ENCODE measurements around the gene TFDP3.

The TFDP3 gene, protein sequence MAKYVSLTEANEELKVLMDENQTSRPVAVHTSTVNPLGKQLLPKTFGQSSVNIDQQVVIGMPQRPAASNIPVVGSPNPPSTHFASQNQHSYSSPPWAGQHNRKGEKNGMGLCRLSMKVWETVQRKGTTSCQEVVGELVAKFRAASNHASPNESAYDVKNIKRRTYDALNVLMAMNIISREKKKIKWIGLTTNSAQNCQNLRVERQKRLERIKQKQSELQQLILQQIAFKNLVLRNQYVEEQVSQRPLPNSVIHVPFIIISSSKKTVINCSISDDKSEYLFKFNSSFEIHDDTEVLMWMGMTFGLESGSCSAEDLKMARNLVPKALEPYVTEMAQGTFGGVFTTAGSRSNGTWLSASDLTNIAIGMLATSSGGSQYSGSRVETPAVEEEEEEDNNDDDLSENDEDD

DNA sequence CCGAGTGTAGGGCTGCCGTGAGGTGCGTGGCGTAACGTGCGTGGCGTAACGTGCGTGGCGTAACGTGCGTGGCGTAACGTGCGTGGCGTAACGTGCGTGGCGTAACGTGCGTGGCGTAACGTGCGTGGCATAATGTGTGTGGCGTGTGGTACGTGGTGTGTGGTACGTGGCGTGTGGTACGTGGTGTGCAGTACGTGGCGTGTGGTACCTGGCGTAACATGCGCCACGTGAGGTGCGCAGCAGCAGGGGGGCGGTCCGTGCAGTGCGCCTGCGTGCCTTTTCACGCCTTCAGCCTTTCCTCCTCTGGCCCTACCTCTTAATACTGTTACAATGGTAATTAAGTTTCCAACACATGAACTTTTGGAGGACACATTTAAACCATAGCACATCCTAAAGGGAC lies at the start of gene TFDP3:
TFDP3 (minus strand) TSS at position 26 of the 400 bp plus-strand sequence. CDS start 95 bp downstream, outside the sequence.
- ATAC-seq: no peak

GRCh38 chrX:133267621-133268020 lies 49.5 kb upstream of the TFDP3 start:
- ATAC-seq: no peak

DNA sequence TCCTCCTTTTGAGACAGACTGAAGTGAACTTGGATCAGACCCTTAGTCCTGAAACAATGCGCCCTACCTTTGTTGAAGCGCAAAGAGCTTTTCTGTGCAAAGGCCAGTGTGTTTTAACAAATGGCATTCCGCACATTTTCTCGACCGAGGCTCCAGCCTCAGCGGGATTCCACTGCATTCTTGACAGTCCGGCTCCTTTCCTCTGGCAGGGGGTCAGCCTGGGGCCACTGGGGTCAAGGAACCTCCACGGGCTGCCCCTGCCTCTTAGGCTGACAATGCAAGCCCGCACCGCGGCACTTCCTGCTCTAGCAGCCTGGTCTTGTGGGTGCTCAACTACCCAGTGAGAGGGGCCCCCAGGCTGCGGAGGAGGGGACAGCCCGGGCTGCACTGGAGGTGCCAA lies 47.2 kb upstream of the TFDP3 start:
- no peak for ATAC-seq

DNA sequence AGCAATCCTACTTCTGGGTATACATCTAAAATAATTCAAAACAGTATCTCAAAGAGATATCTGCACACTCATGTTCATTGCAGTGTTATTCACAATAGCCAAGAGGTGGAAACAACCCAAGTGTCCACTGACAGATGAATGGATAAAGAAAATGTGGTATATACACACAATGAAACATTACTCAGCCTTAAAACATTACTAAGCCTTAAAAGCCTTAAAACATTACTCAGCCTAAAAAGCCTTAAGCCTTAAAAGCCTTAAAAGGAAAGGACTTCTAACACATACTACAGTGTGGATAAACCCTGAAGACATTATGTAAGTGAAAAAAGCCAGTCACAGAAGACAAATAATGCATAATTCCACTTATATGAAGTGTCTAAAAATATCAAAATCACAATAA lies 40.3 kb upstream of the TFDP3 start:
- no peak for ATAC-seq

DNA sequence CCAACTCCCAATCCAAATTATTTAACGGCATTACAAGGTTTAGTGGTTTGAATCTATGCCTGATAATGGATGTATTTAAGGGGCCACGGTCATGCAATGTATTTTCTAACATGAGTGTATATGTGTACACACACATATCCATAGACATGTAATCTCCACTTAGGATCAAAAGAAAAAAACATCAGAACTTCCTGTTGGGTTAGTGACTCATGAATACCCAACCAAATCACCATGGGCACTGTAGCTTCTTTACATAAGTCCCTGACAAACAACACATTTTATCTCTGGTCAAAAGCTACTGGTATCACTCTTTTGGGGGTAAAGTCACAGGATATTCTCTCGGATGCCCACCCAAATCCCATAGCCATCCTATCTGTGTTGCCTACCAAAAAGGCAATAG lies 36.5 kb upstream of the TFDP3 start:
- no peak for ATAC-seq

GRCh38 chrX:133251204-133251603 lies 33.0 kb upstream of the TFDP3 start:
- no peak for ATAC-seq

GRCh38 chrX:133250184-133251100 lies 32.3 kb upstream of the TFDP3 start:
- ATAC-seq: no peak

- no peak for ATAC-seq
Observed at GRCh38 chrX:133249266-133250058, 31.3 kb upstream of the TFDP3 start.

DNA sequence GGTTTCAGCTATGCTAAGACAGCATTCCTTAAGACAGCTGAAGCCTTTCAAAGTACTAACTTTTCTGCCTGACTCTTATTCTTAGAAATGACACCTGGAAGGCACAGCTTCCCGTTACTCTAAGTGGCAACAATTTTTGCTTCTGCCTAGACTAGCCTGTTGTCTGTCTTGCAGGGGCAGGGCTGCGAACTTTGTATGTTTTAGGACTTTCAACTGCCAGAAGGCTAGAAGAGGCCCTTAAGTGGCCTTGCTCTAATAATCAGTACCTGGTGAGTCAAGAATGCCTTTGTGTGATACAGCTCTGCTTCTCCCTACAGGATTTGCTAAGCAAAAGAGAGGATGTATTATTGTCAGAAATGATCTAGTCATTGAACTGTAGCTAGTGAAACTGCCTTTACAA lies 30.0 kb upstream of the TFDP3 start:
- no peak for ATAC-seq

DNA sequence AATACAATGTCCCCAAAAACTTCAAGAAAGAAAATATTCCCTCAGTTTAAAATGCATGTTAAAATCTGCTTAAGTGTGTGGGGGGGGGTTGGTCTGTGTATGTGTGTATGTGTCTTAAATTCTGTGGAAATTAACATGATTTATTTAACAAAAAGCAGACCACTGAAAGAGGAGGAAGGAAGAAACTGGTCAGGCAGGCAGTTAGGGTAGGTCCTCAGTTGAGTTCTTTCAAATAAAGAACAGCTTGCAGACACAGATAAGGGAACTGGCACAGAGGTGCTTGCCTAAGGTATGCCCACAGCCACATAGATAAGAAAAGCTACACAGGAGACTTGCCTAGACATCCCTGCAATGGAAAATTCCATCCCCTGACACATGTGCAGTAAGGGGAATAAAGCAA lies 28.8 kb upstream of the TFDP3 start:
- no peak for ATAC-seq

GRCh38 chrX:133235830-133236229 lies 17.7 kb upstream of the TFDP3 start:
- ATAC-seq: no peak

- no peak for ATAC-seq
Observed at GRCh38 chrX:133232331-133232730, 14.2 kb upstream of the TFDP3 start.

DNA sequence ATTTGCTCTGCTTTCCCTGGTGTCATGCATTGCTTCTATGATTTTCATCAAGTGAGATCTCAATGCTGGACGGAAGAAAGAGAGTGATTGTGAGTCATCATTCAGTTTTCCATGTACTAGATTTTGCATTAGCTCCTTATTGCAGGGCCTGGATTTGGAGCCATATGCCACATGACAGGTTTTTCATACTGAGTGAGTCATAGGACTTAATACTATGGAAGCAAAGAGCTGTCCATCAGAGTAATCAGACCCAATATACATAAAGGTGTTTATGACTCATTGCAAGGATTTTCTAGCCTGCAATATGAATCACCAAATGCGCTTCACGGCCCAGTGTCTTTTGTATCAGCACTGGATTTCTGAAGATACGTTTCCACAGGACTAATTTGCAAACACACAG lies 11.2 kb upstream of the TFDP3 start:
- no peak for ATAC-seq

DNA sequence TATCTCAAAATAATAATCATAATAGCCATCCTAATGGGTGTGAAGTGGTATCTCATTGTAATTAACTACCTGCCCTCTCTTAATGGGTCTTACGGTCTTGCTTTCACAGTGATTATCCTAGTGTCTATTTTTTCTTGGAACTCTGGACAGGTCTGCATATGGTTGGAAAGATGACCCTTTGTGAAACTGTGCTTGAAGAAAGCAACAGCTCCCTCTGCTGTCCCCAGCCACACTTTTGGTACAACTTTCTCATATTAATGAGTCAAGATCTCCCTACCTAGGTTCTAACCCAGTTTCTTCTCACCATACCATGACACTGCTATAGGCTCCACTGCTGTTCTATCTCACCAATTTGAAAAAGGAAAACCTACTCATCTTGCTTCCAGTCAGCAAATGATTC lies 2.4 kb downstream of the TFDP3 start:
- ATAC-seq: no peak

GRCh38 chrX:133215017-133215416 lies 3.1 kb downstream of the TFDP3 start:
- ATAC-seq: no peak

DNA sequence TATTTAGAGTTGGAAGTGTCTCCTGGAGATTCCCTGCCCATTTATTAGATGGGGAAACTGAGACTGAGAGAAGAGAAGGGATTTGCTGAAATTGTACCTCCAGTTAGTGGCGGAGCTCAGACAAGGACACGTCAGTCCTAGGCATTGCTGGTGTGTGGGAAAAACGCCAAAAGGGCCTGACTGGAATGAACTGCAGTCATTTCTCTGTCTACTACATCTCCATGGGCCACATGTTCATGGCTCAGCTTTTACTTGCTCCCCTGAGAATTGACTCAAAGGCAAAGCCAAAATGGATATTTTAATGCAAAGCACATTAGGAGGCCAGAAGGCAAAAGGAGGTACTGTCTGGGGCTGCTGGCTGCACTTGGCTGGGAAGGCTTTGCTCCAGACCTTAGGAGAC lies 3.9 kb downstream of the TFDP3 start:
- ATAC-seq: no peak

DNA sequence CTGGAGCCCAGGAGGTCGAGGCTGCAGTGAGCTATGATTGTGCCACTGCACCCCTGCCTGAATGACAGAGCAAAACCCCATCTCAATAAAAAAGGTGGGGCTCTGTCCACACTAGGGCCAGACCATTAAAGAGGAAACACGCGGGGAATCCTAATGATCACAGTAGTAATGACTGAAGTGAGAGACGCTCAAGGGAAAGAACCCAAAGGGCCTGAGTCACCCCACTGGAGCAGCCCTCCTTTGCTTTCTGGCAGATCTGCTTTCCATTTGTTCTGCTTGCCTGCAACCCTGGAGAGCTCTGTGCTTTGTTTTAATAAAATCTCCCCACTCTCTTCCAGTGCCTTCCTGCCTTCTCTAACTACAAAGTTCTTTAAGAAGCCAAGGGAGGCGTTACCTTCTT lies 5.0 kb downstream of the TFDP3 start:
- ATAC-seq: no peak

DNA sequence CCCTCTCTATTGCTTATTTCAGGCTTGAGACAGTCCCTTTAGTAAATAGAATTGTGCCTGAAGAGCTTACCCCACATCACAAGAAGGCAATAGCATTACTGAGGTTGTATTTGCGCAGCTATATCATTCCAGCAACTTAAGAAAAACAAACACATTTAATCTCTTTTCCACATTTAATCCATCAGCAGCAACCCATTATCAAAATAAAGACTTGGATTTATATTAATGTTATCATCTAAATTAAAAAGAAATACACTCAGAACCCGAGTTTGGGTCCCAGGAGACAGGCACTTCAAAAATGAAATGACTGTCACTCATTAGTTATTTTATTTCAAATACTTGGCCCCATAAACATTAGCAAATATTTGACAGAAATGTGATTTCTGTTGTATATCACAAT lies 10.4 kb downstream of the TFDP3 start:
- no peak for ATAC-seq

DNA sequence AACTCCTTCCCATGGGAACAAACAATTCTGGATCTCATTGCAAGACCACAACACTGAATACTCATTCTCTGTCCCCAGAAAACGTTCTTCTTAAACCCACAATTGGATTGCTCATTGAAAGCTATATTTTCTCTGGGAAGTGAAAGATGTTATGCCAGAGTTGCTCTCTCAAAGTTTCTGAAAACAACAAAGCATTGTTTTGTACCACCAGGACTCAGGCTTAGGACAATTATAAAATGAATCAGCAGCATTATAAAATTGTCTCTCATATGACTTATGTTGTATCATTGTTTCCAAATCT lies 26.5 kb downstream of the TFDP3 start:
- ATAC-seq: no peak

DNA sequence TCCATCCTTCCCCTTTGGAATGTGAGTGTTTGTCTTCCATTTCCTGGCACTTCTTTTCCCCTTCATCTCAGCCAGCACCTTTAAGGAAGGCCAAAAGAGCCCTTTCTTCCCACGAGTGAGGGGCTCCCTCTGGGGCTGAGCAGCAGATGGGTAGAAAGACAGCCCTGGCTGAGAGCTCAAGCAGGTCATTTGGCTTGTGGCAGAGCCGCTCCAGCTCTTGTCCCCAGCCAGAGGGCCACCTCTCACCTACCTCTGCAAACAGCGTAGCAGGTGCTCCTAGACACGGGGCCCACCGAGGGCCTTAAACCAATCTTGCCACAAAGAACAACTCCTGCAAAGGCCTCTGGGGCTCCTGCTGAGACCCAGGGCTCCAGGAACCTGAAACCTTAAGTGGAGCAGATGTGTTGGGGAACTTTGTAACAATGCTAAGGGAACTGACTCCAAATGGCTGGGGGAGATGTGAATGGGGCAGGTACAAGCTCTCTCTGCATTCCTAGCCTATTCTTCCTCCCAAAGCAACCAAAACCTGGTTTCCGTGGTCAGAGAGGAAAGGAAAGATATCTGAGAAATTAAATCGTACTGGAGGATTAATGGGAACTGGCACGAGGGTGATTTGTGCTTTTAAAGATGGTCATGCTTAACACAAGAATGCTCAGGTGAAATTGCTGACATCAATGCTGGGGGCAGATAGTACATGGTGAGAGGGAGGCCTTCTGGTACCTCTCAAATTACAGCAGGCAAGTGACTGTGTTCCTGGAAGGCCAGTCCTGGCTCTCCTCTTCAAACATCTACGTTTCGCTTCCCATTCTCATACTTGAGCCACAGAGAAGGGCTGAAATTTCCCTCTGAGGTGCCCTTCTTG lies 27.0 kb downstream of the TFDP3 start:
- no peak for ATAC-seq

DNA sequence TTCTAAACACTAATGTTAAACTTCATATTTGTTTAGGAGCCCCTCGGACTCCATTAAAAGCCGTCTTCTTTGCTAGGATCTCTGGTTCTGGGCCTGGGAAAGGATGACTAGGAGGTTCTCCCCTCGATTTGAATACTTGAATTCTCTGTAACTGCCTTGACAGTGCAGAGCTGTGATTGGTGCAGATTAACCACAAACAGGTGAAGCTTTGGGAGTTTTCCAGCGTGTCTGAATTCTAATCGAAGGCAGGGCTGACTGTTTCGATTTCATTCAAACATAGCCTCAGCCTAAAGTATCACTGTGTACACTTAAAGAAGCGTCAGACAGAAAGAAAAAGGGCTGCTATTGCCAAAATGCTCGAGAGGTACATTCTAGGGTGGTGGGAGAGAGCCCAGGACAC lies 29.0 kb downstream of the TFDP3 start:
- ATAC-seq: no peak

DNA sequence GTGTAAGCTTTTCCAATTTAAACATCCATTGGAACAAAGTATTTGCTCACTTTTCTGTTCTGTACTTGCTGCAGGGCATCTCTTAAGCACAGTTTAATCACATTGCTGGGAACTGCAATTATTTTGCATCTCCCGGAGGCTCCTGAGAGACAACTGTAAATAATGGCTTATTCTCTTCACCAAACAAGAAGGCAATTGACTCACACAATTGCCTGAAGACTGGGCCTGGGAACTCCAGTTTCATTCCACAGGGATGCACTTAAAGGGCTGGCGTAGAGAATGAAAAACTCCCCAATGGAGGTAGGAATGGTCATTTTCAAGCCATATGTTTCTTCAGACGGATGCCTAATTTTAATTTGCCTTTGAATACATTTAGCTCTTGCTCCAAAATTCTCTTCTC lies 29.5 kb downstream of the TFDP3 start:
- ATAC-seq: no peak

Measured in activated CD4-positive, CD25-positive, alpha-beta regulatory T cell treated with anti-CD3 and anti-CD28 coated beads, Interleukin-2, amount 50 U/mL, for 24 hours (primary cell).